GM23248 (cell line): Measurements from ENCODE around the gene SLC25A11.

Experiments
- EZH2 ChIP-seq: fragments of 200-600 bp; sonication (generic); IDR thresholded peaks from 2 replicates; pipeline ENCODE4 v1.6.1; 2018; ENCODE audit warnings: antibody characterized with exemption, mild to moderate bottlenecking; ENCODE audit not compliant: insufficient read depth, poor library complexity, severe bottlenecking
- EZH2phosphoT487 ChIP-seq: fragments of 200-600 bp; sonication (generic); IDR thresholded peaks from 2 replicates; pipeline ENCODE4 v1.6.1; 2018; ENCODE audit warnings: antibody characterized with exemption, moderate library complexity, mild to moderate bottlenecking, low read depth; ENCODE audit not compliant: insufficient read depth

- TF ChIP-seq EZH2 (no peak), EZH2phosphoT487 (no peak)
Measured at GRCh38 chr17:4958102-4958501, 18.3 kb upstream of the SLC25A11 start.
